T-helper 9 cell (primary cell): Measurements from ENCODE around the gene SRSF10.
A peak's percentile ranks its signal among the peaks of the same experiment; 100 is the strongest.
"Not testable (repeated sequence)": the region's sequence is repeated elsewhere in the genome, so short reads cannot be mapped to it uniquely, and the experiment has no call there.

ENCODE experiments used
- DNase-seq: peaks from one replicate; pipeline ENCODE4 v3.0.0-alpha.2; 2020

SRSF10 gene

GRCh38 chr1:23958040-23958809 is 21.9 kb downstream of the SRSF10 start:
- not testable (repeated sequence) for DNase-seq

- no peak for DNase-seq
These were observed 23.0 kb downstream of the SRSF10 start for GRCh38 chr1:23957096-23957495.

- no peak for DNase-seq
These were observed 27.1 kb downstream of the SRSF10 start for GRCh38 chr1:23953020-23953419.

GRCh38 chr1:23947366-23947765 is 32.8 kb downstream of the SRSF10 start:
- DNase-seq: no peak

- DNase-seq: no peak
These were observed 43.5 kb downstream of the SRSF10 start for GRCh38 chr1:23936481-23937176.

- no peak for DNase-seq
These were observed 48.6 kb downstream of the SRSF10 start for GRCh38 chr1:23931491-23931880.

GRCh38 chr1:23930861-23931490 is 49.2 kb downstream of the SRSF10 start:
- DNase-seq: no peak

GRCh38 chr1:23930270-23930669 is 49.9 kb downstream of the SRSF10 start:
- no peak for DNase-seq

GRCh38 chr1:23928789-23929188 is 51.3 kb downstream of the SRSF10 start:
- DNase-seq: no peak

- DNase-seq: no peak
These were observed 53.0 kb downstream of the SRSF10 start for GRCh38 chr1:23927097-23927496.

- DNase-seq: no peak
These were observed 54.8 kb downstream of the SRSF10 start for GRCh38 chr1:23925279-23925678.

- no peak for DNase-seq
These were observed 55.5 kb downstream of the SRSF10 start for GRCh38 chr1:23924601-23925000.

- no peak for DNase-seq
These were observed 56.3 kb downstream of the SRSF10 start for GRCh38 chr1:23923592-23924499.

- no peak for DNase-seq
These were observed 57.7 kb downstream of the SRSF10 start for GRCh38 chr1:23922321-23922943.

GRCh38 chr1:23916209-23917131 is 63.7 kb downstream of the SRSF10 start:
- DNase-seq: peak; percentile 12

- DNase-seq: no peak
These were observed 64.7 kb downstream of the SRSF10 start for GRCh38 chr1:23915466-23915865.

GRCh38 chr1:23914921-23915320 is 65.2 kb downstream of the SRSF10 start:
- DNase-seq: no peak
